Osteocyte (in vitro differentiated cells): Measurements from ENCODE around the gene AIP. TPM values are rescaled to one million over a fixed set of nuclear protein-coding genes. Genes with fewer than 3 reads are reported as not detected.

Source experiments
- DNase-seq: peaks from one replicate; pipeline ENCODE4 v3.0.0; 2021; ENCODE audit warnings: mixed read lengths; ENCODE audit not compliant: unreplicated experiment; ENCODE audit errors: extremely low spot score
- H3K27ac Mint-ChIP-seq: one replicate; pipeline ENCODE4 v1.8.0; 2021; ENCODE audit warnings: mild to moderate bottlenecking, mixed read lengths; ENCODE audit not compliant: unreplicated experiment
- H3K27me3 Mint-ChIP-seq: one replicate; pipeline ENCODE4 v1.8.0; 2021; ENCODE audit warnings: mixed read lengths; ENCODE audit not compliant: unreplicated experiment
- H3K36me3 Mint-ChIP-seq: one replicate; pipeline ENCODE4 v1.8.0; 2021; ENCODE audit warnings: mixed read lengths; ENCODE audit not compliant: unreplicated experiment
- H3K4me1 Mint-ChIP-seq: one replicate; pipeline ENCODE4 v1.8.0; 2021; ENCODE audit warnings: mixed read lengths; ENCODE audit not compliant: unreplicated experiment
- H3K4me3 Mint-ChIP-seq: one replicate; pipeline ENCODE4 v1.8.0; 2021; ENCODE audit warnings: mild to moderate bottlenecking, moderate library complexity, mixed read lengths; ENCODE audit not compliant: unreplicated experiment
- H3K9me3 Mint-ChIP-seq: one replicate; pipeline ENCODE4 v1.8.0; 2021; ENCODE audit warnings: mixed read lengths; ENCODE audit not compliant: unreplicated experiment
- CTCF ChIP-seq: fragments of 200-600 bp; sonication (generic); IDR thresholded peaks from 2 replicates; pipeline ENCODE4 v1.5.0; 2021; ENCODE audit warnings: antibody characterized with exemption, mild to moderate bottlenecking, moderate library complexity
- total RNA-seq: library from RNA; stranded (reverse); gene quantifications from 2 replicates; pipeline ENCODE4 v1.2.1, GENCODE V29; 2021

The AIP gene
- total RNA-seq, 1 donor from 2014 or later = 76.5 TPM

GRCh38 chr11:67449116-67449844 lies 33.5 kb upstream of the AIP start:
- no peaks in the 10 kb centered on the region for H3K27me3 Mint-ChIP-seq

GRCh38 chr11:67450796-67451657 lies 31.8 kb upstream of the AIP start:
- Mint-ChIP-seq H3K4me1 (no peaks in the 10 kb centered on the region), H3K36me3 (no peaks in the 10 kb centered on the region), H3K27ac (no peak overlapping the region), H3K27me3 (no peaks in the 10 kb centered on the region), H3K9me3 (no peaks in the 10 kb centered on the region), H3K4me3 (no peak overlapping the region)
- no peak for TF ChIP-seq CTCF
- no peak for DNase-seq

More at GRCh38 chr11:67449116-67449844, 33.5 kb upstream of the AIP start:
- H3K4me1 Mint-ChIP-seq = peaks cover 5% of the 10 kb centered on the region
- TF ChIP-seq CTCF = no peak
- H3K27ac Mint-ChIP-seq = no peak overlapping the region
- H3K4me3 Mint-ChIP-seq = no peak overlapping the region
- no peaks in the 10 kb centered on the region for H3K36me3 Mint-ChIP-seq
- DNase-seq = no peak
- H3K9me3 Mint-ChIP-seq = no peaks in the 10 kb centered on the region

GRCh38 chr11:67451658-67451976 lies 31.2 kb upstream of the AIP start:
- H3K27ac Mint-ChIP-seq = no peak overlapping the region
- DNase-seq = no peak
- TF ChIP-seq CTCF = no peak

GRCh38 chr11:67452141-67452952 lies 30.5 kb upstream of the AIP start, which contains the start of gene GPR152:
Gene GPR152 (minus strand): TSS chr11:67452729. CDS start chr11:67452724, 5 bp downstream.
- TF ChIP-seq CTCF = no peak
- DNase-seq = no peak
- H3K36me3 Mint-ChIP-seq = no peaks in the 10 kb centered on the region
- H3K9me3 Mint-ChIP-seq = no peaks in the 10 kb centered on the region
- no peaks in the 10 kb centered on the region for H3K4me1 Mint-ChIP-seq
- no peak within 1 kb of the TSS for H3K27ac Mint-ChIP-seq
- H3K27me3 Mint-ChIP-seq = no peaks in the 10 kb centered on the region
- no peak within 1 kb of the TSS for H3K4me3 Mint-ChIP-seq

More at GRCh38 chr11:67451658-67451976, 31.2 kb upstream of the AIP start:
- no peaks in the 10 kb centered on the region for H3K36me3 Mint-ChIP-seq
- H3K9me3 Mint-ChIP-seq = no peaks in the 10 kb centered on the region
- H3K4me3 Mint-ChIP-seq = no peak overlapping the region
- no peaks in the 10 kb centered on the region for H3K4me1 Mint-ChIP-seq
- no peaks in the 10 kb centered on the region for H3K27me3 Mint-ChIP-seq
